ENCODE results near the gene SENP3. TPM values are rescaled to one million over a fixed set of nuclear protein-coding genes. Genes with fewer than 3 reads are reported as not detected.
A peak's percentile ranks its signal among the peaks of the same experiment; 100 is the strongest.

Gene SENP3
- total RNA-seq, 1 experiment from 2014 or later: 63.7 TPM

GRCh38 chr17:7569571-7569970, 7.9 kb downstream of the SENP3 start:
- intact Hi-C loops (cut with micrococcal nuclease; ENCODE audit: unreplicated experiment) (no loop called here), in situ Hi-C loops (cut with HindIII; ENCODE audit: low pct_unique_long_range_greater_than_20kb, low sequenced_read_pairs) (no loop called here)
- DNase-seq (ENCODE audit: low read depth, low spot score): no peak
- ATAC-seq: no peak
- Histone ChIP-seq H3K4me1 (ENCODE audit: control insufficient read depth, insufficient read depth, low read length) (peaks cover 6% of the 10 kb centered on the region), H3K9me3 (ENCODE audit: control insufficient read depth, insufficient read depth, low read depth, low read length) (no peaks in the 10 kb centered on the region), H3K36me3 (ENCODE audit: control insufficient read depth, insufficient read depth, low read length) (peaks cover 10% of the 10 kb centered on the region), H3K4me3 (ENCODE audit: low read depth in 2 of 2, low read length in 2 of 2) (no peak overlapping the region), H3K27me3 (ENCODE audit: control insufficient read depth, insufficient read depth, low read length) (no peaks in the 10 kb centered on the region), H3K27ac (ENCODE audit: low read length) (no peak overlapping the region)
- ChIA-PET POLR2A (no interaction called here), CTCF (no interaction called here)
- no peak for TF ChIP-seq TCF7L2 (IDR thresholded peaks at IDR 0.05; ENCODE audit: low read depth, low read length)
- BruUV-seq (replicated peaks): no TSS peak

DNA sequence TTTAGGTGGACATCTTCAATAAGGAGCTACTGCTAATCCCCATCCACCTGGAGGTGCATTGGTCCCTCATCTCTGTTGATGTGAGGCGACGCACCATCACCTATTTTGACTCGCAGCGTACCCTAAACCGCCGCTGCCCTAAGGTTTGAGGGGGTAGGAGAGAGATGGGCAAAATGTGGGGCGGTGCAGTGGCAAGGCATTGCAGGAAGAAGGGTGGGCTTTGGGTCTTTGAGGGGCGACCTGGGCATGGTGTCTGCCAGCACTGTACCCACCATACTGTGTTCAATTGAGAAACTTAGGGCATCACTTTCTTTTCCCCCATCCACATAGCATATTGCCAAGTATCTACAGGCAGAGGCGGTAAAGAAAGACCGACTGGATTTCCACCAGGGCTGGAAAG, 8.6 kb downstream of the SENP3 start:
- TF ChIP-seq TCF7L2 (IDR thresholded peaks at IDR 0.05; ENCODE audit: low read depth, low read length) (no peak), POLR2AphosphoS5 (IDR thresholded peaks at IDR 0.05; ENCODE audit: low read depth, low read length) (no peak), SIN3A (IDR thresholded peaks at IDR 0.05; ENCODE audit: borderline replicate concordance, insufficient read depth, low read depth, low read length) (no peak)
- TF ChIP-seq, protein P1, sequence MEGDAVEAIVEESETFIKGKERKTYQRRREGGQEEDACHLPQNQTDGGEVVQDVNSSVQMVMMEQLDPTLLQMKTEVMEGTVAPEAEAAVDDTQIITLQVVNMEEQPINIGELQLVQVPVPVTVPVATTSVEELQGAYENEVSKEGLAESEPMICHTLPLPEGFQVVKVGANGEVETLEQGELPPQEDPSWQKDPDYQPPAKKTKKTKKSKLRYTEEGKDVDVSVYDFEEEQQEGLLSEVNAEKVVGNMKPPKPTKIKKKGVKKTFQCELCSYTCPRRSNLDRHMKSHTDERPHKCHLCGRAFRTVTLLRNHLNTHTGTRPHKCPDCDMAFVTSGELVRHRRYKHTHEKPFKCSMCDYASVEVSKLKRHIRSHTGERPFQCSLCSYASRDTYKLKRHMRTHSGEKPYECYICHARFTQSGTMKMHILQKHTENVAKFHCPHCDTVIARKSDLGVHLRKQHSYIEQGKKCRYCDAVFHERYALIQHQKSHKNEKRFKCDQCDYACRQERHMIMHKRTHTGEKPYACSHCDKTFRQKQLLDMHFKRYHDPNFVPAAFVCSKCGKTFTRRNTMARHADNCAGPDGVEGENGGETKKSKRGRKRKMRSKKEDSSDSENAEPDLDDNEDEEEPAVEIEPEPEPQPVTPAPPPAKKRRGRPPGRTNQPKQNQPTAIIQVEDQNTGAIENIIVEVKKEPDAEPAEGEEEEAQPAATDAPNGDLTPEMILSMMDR (IDR thresholded peaks at IDR 0.05): no peak
- TF ChIP-seq, protein P2, sequence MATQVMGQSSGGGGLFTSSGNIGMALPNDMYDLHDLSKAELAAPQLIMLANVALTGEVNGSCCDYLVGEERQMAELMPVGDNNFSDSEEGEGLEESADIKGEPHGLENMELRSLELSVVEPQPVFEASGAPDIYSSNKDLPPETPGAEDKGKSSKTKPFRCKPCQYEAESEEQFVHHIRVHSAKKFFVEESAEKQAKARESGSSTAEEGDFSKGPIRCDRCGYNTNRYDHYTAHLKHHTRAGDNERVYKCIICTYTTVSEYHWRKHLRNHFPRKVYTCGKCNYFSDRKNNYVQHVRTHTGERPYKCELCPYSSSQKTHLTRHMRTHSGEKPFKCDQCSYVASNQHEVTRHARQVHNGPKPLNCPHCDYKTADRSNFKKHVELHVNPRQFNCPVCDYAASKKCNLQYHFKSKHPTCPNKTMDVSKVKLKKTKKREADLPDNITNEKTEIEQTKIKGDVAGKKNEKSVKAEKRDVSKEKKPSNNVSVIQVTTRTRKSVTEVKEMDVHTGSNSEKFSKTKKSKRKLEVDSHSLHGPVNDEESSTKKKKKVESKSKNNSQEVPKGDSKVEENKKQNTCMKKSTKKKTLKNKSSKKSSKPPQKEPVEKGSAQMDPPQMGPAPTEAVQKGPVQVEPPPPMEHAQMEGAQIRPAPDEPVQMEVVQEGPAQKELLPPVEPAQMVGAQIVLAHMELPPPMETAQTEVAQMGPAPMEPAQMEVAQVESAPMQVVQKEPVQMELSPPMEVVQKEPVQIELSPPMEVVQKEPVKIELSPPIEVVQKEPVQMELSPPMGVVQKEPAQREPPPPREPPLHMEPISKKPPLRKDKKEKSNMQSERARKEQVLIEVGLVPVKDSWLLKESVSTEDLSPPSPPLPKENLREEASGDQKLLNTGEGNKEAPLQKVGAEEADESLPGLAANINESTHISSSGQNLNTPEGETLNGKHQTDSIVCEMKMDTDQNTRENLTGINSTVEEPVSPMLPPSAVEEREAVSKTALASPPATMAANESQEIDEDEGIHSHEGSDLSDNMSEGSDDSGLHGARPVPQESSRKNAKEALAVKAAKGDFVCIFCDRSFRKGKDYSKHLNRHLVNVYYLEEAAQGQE (IDR thresholded peaks at IDR 0.05; ENCODE audit: insufficient read depth in 1 of 2, low read depth in 2 of 2, low read length in 1 of 2): no peak
- ATAC-seq: no peak
- POLR2A ChIA-PET: no interaction called here
- intact Hi-C loops (cut with micrococcal nuclease; ENCODE audit: unreplicated experiment): no loop called here
- Histone ChIP-seq H3K27me3 (ENCODE audit: control insufficient read depth, insufficient read depth, low read length) (no peaks in the 10 kb centered on the region), H3K4me1 (ENCODE audit: control insufficient read depth, insufficient read depth, low read length) (peaks cover 10% of the 10 kb centered on the region), H3K4me3 (ENCODE audit: low read depth in 2 of 2, low read length in 2 of 2) (no peak overlapping the region), H3K27ac (ENCODE audit: low read length) (0 out of 2 replicates have a peak overlapping the region, but pooled peaks have one; percentile 12), H3K9me3 (ENCODE audit: control insufficient read depth, insufficient read depth, low read depth, low read length) (no peaks in the 10 kb centered on the region), H3K36me3 (ENCODE audit: control insufficient read depth, insufficient read depth, low read length) (peaks cover 18% of the 10 kb centered on the region)
- no peak for DNase-seq (ENCODE audit: low read depth, low spot score)
- in situ Hi-C loops (cut with HindIII; ENCODE audit: low pct_unique_long_range_greater_than_20kb, low sequenced_read_pairs): no loop called here
- CTCF ChIA-PET: no interaction called here
- no TSS peak for BruUV-seq (replicated peaks)

GRCh38 chr17:7572338-7572587, 10.5 kb downstream of the SENP3 start:
- in situ Hi-C loops (cut with HindIII; ENCODE audit: low pct_unique_long_range_greater_than_20kb, low sequenced_read_pairs) (no loop called here), intact Hi-C loops (cut with micrococcal nuclease; ENCODE audit: unreplicated experiment) (no loop called here)
- ChIA-PET POLR2A (no interaction called here), CTCF (no interaction called here)
- Histone ChIP-seq H3K4me1 (ENCODE audit: control insufficient read depth, insufficient read depth, low read length) (peaks cover 30% of the 10 kb centered on the region), H3K36me3 (ENCODE audit: control insufficient read depth, insufficient read depth, low read length) (peaks cover 27% of the 10 kb centered on the region), H3K4me3 (ENCODE audit: low read depth in 2 of 2, low read length in 2 of 2) (peak overlapping the region; percentile 75 to 89), H3K9me3 (ENCODE audit: control insufficient read depth, insufficient read depth, low read depth, low read length) (no peaks in the 10 kb centered on the region), H3K27ac (ENCODE audit: low read length) (peak overlapping the region; percentile 96), H3K27me3 (ENCODE audit: control insufficient read depth, insufficient read depth, low read length) (no peaks in the 10 kb centered on the region)
- no peak for DNase-seq (ENCODE audit: low read depth, low spot score)
- TF ChIP-seq TCF7L2 (IDR thresholded peaks at IDR 0.05; ENCODE audit: low read depth, low read length): no peak
- TF ChIP-seq, protein P1 (IDR thresholded peaks at IDR 0.05): no peak
- TF ChIP-seq, protein P2 (IDR thresholded peaks at IDR 0.05; ENCODE audit: insufficient read depth in 1 of 2, low read depth in 2 of 2, low read length in 1 of 2): no peak
- TF ChIP-seq SIN3A (IDR thresholded peaks at IDR 0.05; ENCODE audit: borderline replicate concordance, insufficient read depth, low read depth, low read length): no peak
- no peak for TF ChIP-seq POLR2AphosphoS5 (IDR thresholded peaks at IDR 0.05; ENCODE audit: low read depth, low read length)
- no peak for ATAC-seq
- no TSS peak for BruUV-seq (replicated peaks)

Measured in Panc1 (cell line).